ENCODE results near the gene PSMA5.

The PSMA5 gene

DNA sequence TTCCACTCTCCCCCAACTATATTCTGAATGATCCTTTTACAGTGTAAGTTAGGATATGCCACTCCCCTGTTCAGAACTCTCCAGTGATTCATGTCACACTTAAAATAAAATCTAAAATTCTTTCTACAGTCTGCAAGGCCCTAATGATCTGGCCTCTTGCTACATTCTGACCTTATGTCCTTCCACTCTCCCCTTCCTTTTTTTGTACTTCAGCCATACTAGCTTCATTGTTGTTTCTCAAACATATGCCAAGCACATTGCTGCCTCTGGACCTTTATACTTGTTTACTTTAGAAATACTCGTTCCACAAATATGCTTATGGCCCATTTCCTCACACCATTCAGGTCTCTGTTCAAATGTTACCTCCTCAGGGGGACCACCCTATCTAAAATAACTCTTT lies 14.8 kb upstream of the PSMA5 start:
- Histone ChIP-seq H3K36me3 (ENCODE audit: insufficient read depth, low read length) (no peaks in the 10 kb centered on the region), H2AFZ (ENCODE audit: low read length) (no peak overlapping the region), H3F3A (ENCODE audit: low read depth) (no peaks in the 10 kb centered on the region), H3K9me2 (replicated peaks; ENCODE audit: low read depth, low read length) (no peaks in the 10 kb centered on the region), H3K27me3 (ENCODE audit: insufficient read depth, low read length, poor library complexity, severe bottlenecking) (peaks cover 19% of the 10 kb centered on the region), H3K4me2 (ENCODE audit: low read depth, low read length, poor library complexity, severe bottlenecking) (no peak overlapping the region), H3K4me1 (ENCODE audit: insufficient read depth, low read length, poor library complexity, severe bottlenecking) (no peaks in the 10 kb centered on the region), H3K9me3 (ENCODE audit: insufficient read depth, low read depth, low read length) (no peaks in the 10 kb centered on the region), H3K79me2 (ENCODE audit: insufficient read depth, low read length) (no peaks in the 10 kb centered on the region), H3K9ac (ENCODE audit: low read depth, low read length, poor library complexity, severe bottlenecking) (no peak overlapping the region), H3K4me3 (ENCODE audit: low read length, poor library complexity, severe bottlenecking) (no peak overlapping the region), H4K20me1 (ENCODE audit: insufficient read depth, low read length, poor library complexity, severe bottlenecking) (no peaks in the 10 kb centered on the region)
- no peak for TF ChIP-seq EZH2phosphoT487 (IDR thresholded peaks at IDR 0.05; ENCODE audit: borderline replicate concordance)
- TF ChIP-seq, protein P1, sequence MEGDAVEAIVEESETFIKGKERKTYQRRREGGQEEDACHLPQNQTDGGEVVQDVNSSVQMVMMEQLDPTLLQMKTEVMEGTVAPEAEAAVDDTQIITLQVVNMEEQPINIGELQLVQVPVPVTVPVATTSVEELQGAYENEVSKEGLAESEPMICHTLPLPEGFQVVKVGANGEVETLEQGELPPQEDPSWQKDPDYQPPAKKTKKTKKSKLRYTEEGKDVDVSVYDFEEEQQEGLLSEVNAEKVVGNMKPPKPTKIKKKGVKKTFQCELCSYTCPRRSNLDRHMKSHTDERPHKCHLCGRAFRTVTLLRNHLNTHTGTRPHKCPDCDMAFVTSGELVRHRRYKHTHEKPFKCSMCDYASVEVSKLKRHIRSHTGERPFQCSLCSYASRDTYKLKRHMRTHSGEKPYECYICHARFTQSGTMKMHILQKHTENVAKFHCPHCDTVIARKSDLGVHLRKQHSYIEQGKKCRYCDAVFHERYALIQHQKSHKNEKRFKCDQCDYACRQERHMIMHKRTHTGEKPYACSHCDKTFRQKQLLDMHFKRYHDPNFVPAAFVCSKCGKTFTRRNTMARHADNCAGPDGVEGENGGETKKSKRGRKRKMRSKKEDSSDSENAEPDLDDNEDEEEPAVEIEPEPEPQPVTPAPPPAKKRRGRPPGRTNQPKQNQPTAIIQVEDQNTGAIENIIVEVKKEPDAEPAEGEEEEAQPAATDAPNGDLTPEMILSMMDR (conservative IDR thresholded peaks at IDR 0.05; ENCODE audit: low read length): no peak

DNA sequence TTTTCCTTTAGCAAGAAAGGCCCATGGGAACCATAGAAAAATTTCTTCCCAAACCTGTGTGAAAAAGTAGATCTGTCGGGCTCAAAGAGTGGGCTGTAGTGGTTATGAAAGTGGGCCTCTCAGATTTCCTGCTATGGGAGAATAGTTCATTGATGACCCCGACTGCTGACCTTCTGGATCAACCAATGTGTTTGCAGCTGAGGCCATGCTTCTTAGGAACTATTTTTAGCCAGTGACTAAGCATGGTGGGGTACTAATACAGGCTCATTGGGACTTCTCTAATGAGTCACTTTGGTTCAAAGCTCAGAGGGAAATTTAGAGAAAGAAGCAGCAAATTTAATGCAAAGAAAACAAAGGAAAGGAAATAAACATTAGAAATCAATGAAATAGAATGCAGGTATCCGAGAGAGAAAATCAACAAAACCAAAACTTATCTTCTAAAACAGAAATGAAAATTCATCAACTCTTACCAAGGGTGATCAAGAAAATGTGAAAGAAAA lies 12.6 kb upstream of the PSMA5 start:
- Histone ChIP-seq H3K79me2 (ENCODE audit: insufficient read depth, low read length) (no peaks in the 10 kb centered on the region), H3K27me3 (ENCODE audit: insufficient read depth, low read length, poor library complexity, severe bottlenecking) (peaks cover 14% of the 10 kb centered on the region), H3K36me3 (ENCODE audit: insufficient read depth, low read length) (no peaks in the 10 kb centered on the region), H3K9ac (ENCODE audit: low read depth, low read length, poor library complexity, severe bottlenecking) (no peak overlapping the region), H4K20me1 (ENCODE audit: insufficient read depth, low read length, poor library complexity, severe bottlenecking) (no peaks in the 10 kb centered on the region), H3K4me1 (ENCODE audit: insufficient read depth, low read length, poor library complexity, severe bottlenecking) (no peaks in the 10 kb centered on the region), H3K4me3 (ENCODE audit: low read length, poor library complexity, severe bottlenecking) (no peak overlapping the region), H3K9me3 (ENCODE audit: insufficient read depth, low read depth, low read length) (no peaks in the 10 kb centered on the region; the same call in 1 of the 2 replicates), H3K4me2 (ENCODE audit: low read depth, low read length, poor library complexity, severe bottlenecking) (no peak overlapping the region), H2AFZ (ENCODE audit: low read length) (no peak overlapping the region), H3F3A (ENCODE audit: low read depth) (no peaks in the 10 kb centered on the region), H3K9me2 (replicated peaks; ENCODE audit: low read depth, low read length) (no peaks in the 10 kb centered on the region)
- TF ChIP-seq, protein P1 (conservative IDR thresholded peaks at IDR 0.05; ENCODE audit: low read length): no peak
- no peak for TF ChIP-seq EZH2phosphoT487 (IDR thresholded peaks at IDR 0.05; ENCODE audit: borderline replicate concordance)

DNA sequence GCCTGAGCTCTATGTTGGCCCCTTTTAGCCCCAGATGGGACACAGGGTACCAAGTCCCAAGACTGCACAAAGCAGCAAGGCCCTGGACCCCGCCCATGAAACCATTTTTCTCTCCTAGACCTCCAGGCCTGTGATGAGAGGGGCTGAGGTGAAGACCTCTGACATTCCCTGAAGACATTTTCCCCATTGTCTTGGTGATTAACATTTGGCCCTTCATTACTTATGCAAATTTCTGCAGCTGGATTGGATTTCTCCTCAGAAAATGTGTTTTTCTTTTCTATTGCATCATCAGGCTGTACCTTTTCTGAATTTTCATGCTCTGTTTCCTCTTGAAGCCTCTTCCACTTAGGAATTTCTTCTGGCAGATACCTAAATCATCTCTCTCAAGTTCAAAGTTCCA lies 8.2 kb upstream of the PSMA5 start:
- Histone ChIP-seq H3K4me2 (ENCODE audit: low read depth, low read length, poor library complexity, severe bottlenecking) (no peak overlapping the region), H4K20me1 (ENCODE audit: insufficient read depth, low read length, poor library complexity, severe bottlenecking) (no peaks in the 10 kb centered on the region), H3K79me2 (ENCODE audit: insufficient read depth, low read length) (no peaks in the 10 kb centered on the region), H3K36me3 (ENCODE audit: insufficient read depth, low read length) (no peaks in the 10 kb centered on the region), H3K27me3 (ENCODE audit: insufficient read depth, low read length, poor library complexity, severe bottlenecking) (no peaks in the 10 kb centered on the region), H3F3A (ENCODE audit: low read depth) (no peaks in the 10 kb centered on the region), H3K9me2 (replicated peaks; ENCODE audit: low read depth, low read length) (no peaks in the 10 kb centered on the region), H3K9me3 (ENCODE audit: insufficient read depth, low read depth, low read length) (no peaks in the 10 kb centered on the region; the same call in 1 of the 2 replicates), H3K4me1 (ENCODE audit: insufficient read depth, low read length, poor library complexity, severe bottlenecking) (no peaks in the 10 kb centered on the region), H3K9ac (ENCODE audit: low read depth, low read length, poor library complexity, severe bottlenecking) (no peak overlapping the region), H2AFZ (ENCODE audit: low read length) (no peak overlapping the region), H3K4me3 (ENCODE audit: low read length, poor library complexity, severe bottlenecking) (no peak overlapping the region)
- TF ChIP-seq EZH2phosphoT487 (IDR thresholded peaks at IDR 0.05; ENCODE audit: borderline replicate concordance): no peak
- TF ChIP-seq, protein P1 (conservative IDR thresholded peaks at IDR 0.05; ENCODE audit: low read length): no peak

Measured in Loucy (cell line).